Measurements from ENCODE around the gene MIER1.
"Not testable (repeated sequence)": the region's sequence is repeated elsewhere in the genome, so short reads cannot be mapped to it uniquely, and the experiment has no call there.

The MIER1 gene

DNA sequence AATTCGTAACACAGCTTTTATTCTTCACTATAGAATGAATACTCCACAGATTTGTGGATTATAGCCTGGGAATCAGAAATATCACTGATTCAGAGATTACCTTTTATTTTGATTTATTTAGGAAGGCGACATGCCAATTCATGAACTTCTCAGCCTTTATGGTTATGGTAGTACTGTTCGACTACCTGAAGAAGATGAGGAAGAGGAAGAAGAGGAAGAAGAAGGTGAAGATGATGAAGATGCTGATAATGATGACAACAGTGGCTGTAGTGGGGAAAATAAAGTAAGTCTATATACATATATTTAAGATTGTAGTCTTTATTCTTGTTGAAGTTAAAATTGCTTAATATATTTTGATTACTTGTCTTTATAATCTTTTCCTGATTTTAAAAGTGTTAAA lies 33.1 kb downstream of the MIER1 start:
- Histone ChIP-seq H3K36me3 (ENCODE audit: insufficient read depth, low read length) (peaks cover 96% of the 10 kb centered on the region), H3K27me3 (ENCODE audit: insufficient read depth, low read length, poor library complexity) (no peaks in the 10 kb centered on the region), H2AFZ (ENCODE audit: low read depth, low read length) (no peak overlapping the region), H3K9me3 (ENCODE audit: insufficient read depth, low read length, severe bottlenecking) (no peaks in the 10 kb centered on the region), H3K4me2 (ENCODE audit: insufficient read depth, low read length) (no peak overlapping the region), H3K4me1 (ENCODE audit: insufficient read depth, low read length) (no peaks in the 10 kb centered on the region), H3K9ac (ENCODE audit: low read depth, low read length) (no peak overlapping the region), H3K79me2 (ENCODE audit: insufficient read depth, low read length) (peaks cover 28% of the 10 kb centered on the region), H3K4me3 (ENCODE audit: low read depth in 1 of 2, low read length in 2 of 2) (no peak overlapping the region), H3K27ac (ENCODE audit: low read length) (no peak overlapping the region), H4K20me1 (ENCODE audit: insufficient read depth, low read length) (peaks cover 9% of the 10 kb centered on the region)
- TF ChIP-seq EZH2 (IDR thresholded peaks at IDR 0.05; ENCODE audit: borderline replicate concordance, low read depth, low read length, severe bottlenecking) (no peak), CTCF (IDR thresholded peaks at IDR 0.05; ENCODE audit: borderline replicate concordance, extremely low read depth, low read length, poor library complexity, severe bottlenecking) (no peak)
- ATAC-seq (ENCODE audit: insufficient read depth, low read depth) (no peak), DNase-seq (no peak)

DNA sequence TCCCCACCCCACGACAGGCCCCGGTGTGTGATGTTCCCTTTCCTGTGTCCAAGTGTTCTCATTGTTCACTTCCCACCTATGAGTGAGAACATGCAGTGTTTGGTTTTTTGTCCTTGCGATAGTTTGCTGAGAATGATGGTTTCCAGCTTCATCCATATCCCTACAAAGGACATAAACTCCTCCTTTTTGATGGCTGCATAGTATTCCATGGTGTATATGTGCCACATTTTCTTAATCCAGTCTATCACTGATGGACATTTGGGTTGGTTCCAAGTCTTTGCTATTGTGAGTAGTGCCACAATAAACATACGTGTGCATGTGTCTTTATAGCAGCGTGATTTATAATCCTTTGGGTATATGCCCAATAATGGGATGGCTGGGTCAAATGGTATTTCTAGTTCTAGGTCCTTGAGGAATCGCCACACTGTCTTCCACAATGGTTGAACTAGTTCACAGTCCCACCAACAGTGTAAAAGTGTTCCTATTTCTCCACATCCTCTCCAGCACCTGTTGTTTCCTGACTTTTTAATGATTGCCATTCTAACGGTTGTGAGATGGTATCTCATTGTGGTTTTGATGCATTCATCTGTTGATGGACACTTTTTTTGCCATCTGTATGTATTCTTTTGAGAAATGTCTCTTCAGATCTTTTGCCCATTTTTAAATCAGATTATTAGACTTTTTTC lies 41.5 kb downstream of the MIER1 start:
- not testable (repeated sequence) for H3K27ac ChIP-seq (ENCODE audit: low read length); H3K4me2 ChIP-seq (ENCODE audit: insufficient read depth, low read length); H3K9ac ChIP-seq (ENCODE audit: low read depth, low read length); H2AFZ ChIP-seq (ENCODE audit: low read depth, low read length); H4K20me1 ChIP-seq (ENCODE audit: insufficient read depth, low read length); DNase-seq; H3K4me3 ChIP-seq (ENCODE audit: low read depth in 1 of 2, low read length in 2 of 2); H3K27me3 ChIP-seq (ENCODE audit: insufficient read depth, low read length, poor library complexity); H3K4me1 ChIP-seq (ENCODE audit: insufficient read depth, low read length); ATAC-seq (ENCODE audit: insufficient read depth, low read depth); H3K9me3 ChIP-seq (ENCODE audit: insufficient read depth, low read length, severe bottlenecking)
- peaks cover 11% of the 10 kb centered on the region; the same call in 1 of the 2 replicates for H3K79me2 ChIP-seq (ENCODE audit: insufficient read depth, low read length)
- H3K36me3 ChIP-seq (ENCODE audit: insufficient read depth, low read length), result peaks cover 89% of the 10 kb centered on the region

DNA sequence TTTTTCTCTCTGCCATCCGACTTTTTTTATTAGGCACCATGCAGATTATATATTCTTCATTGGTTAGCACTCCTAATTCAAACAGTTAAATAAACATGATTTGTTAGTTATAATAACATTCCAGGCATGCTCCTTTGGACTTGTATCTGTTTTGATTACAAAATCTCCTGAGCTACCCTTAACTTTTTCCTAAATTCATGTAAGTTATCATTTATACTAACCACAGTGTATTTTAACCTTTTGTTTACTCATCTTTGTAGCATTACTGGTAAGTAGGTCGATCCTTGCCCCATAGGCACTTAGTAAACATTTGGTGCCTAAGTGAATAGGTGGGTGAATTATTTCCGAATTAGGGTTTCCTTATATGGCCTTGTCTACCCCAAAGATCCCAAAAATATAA lies 43.8 kb downstream of the MIER1 start:
- no peak overlapping the region for H2AFZ ChIP-seq (ENCODE audit: low read depth, low read length)
- H3K9me3 ChIP-seq (ENCODE audit: insufficient read depth, low read length, severe bottlenecking), result no peaks in the 10 kb centered on the region
- ATAC-seq (ENCODE audit: insufficient read depth, low read depth) (no peak), DNase-seq (no peak)
- peaks cover 83% of the 10 kb centered on the region for H3K36me3 ChIP-seq (ENCODE audit: insufficient read depth, low read length)
- H3K9ac ChIP-seq (ENCODE audit: low read depth, low read length), result no peak overlapping the region
- H3K27me3 ChIP-seq (ENCODE audit: insufficient read depth, low read length, poor library complexity), result no peaks in the 10 kb centered on the region
- H3K79me2 ChIP-seq (ENCODE audit: insufficient read depth, low read length), result peaks cover 11% of the 10 kb centered on the region; the same call in 1 of the 2 replicates
- no peaks in the 10 kb centered on the region; the same call in 1 of the 2 replicates for H3K4me1 ChIP-seq (ENCODE audit: insufficient read depth, low read length)
- H4K20me1 ChIP-seq (ENCODE audit: insufficient read depth, low read length), result no peaks in the 10 kb centered on the region
- no peak overlapping the region for H3K27ac ChIP-seq (ENCODE audit: low read length)
- H3K4me2 ChIP-seq (ENCODE audit: insufficient read depth, low read length), result no peak overlapping the region
- no peak overlapping the region for H3K4me3 ChIP-seq (ENCODE audit: low read depth in 1 of 2, low read length in 2 of 2)
- TF ChIP-seq CTCF (IDR thresholded peaks at IDR 0.05; ENCODE audit: borderline replicate concordance, extremely low read depth, low read length, poor library complexity, severe bottlenecking) (no peak), EZH2 (IDR thresholded peaks at IDR 0.05; ENCODE audit: borderline replicate concordance, low read depth, low read length, severe bottlenecking) (no peak)

GRCh38 chr1:66978201-66978600 lies 53.4 kb downstream of the MIER1 start:
- H3K9ac ChIP-seq (ENCODE audit: low read depth, low read length), result no peak overlapping the region
- no peaks in the 10 kb centered on the region for H3K27me3 ChIP-seq (ENCODE audit: insufficient read depth, low read length, poor library complexity)
- no peak overlapping the region for H3K27ac ChIP-seq (ENCODE audit: low read length)
- H3K4me2 ChIP-seq (ENCODE audit: insufficient read depth, low read length), result no peak overlapping the region
- ATAC-seq (ENCODE audit: insufficient read depth, low read depth), result no peak
- H2AFZ ChIP-seq (ENCODE audit: low read depth, low read length), result no peak overlapping the region
- no peaks in the 10 kb centered on the region for H3K9me3 ChIP-seq (ENCODE audit: insufficient read depth, low read length, severe bottlenecking)
- H3K36me3 ChIP-seq (ENCODE audit: insufficient read depth, low read length), result peaks cover 63% of the 10 kb centered on the region
- TF ChIP-seq CTCF (IDR thresholded peaks at IDR 0.05; ENCODE audit: borderline replicate concordance, extremely low read depth, low read length, poor library complexity, severe bottlenecking) (no peak), EZH2 (IDR thresholded peaks at IDR 0.05; ENCODE audit: borderline replicate concordance, low read depth, low read length, severe bottlenecking) (no peak)
- H3K79me2 ChIP-seq (ENCODE audit: insufficient read depth, low read length), result 0 out of 2 replicates have a peak, but pooled peaks cover 3% of the 10 kb centered on the region
- no peak for DNase-seq
- H4K20me1 ChIP-seq (ENCODE audit: insufficient read depth, low read length), result no peaks in the 10 kb centered on the region
- peaks cover 21% of the 10 kb centered on the region for H3K4me1 ChIP-seq (ENCODE audit: insufficient read depth, low read length)
- H3K4me3 ChIP-seq (ENCODE audit: low read depth in 1 of 2, low read length in 2 of 2), result no peak overlapping the region

GRCh38 chr1:66979621-66980020 lies 54.8 kb downstream of the MIER1 start:
- H3K27ac ChIP-seq (ENCODE audit: low read length); H3K9me3 ChIP-seq (ENCODE audit: insufficient read depth, low read length, severe bottlenecking); H3K9ac ChIP-seq (ENCODE audit: low read depth, low read length); H3K4me3 ChIP-seq (ENCODE audit: low read depth in 1 of 2, low read length in 2 of 2); ATAC-seq (ENCODE audit: insufficient read depth, low read depth); H4K20me1 ChIP-seq (ENCODE audit: insufficient read depth, low read length); H3K79me2 ChIP-seq (ENCODE audit: insufficient read depth, low read length); H3K4me2 ChIP-seq (ENCODE audit: insufficient read depth, low read length); H2AFZ ChIP-seq (ENCODE audit: low read depth, low read length); H3K27me3 ChIP-seq (ENCODE audit: insufficient read depth, low read length, poor library complexity); DNase-seq: not testable (repeated sequence)
- H3K36me3 ChIP-seq (ENCODE audit: insufficient read depth, low read length), result peaks cover 70% of the 10 kb centered on the region
- peaks cover 21% of the 10 kb centered on the region for H3K4me1 ChIP-seq (ENCODE audit: insufficient read depth, low read length)

Measured in DND-41 (cell line).